HG03558 (cell line): ENCODE measurements around the gene MAFB.

Experiments used
- ATAC-seq: cut with Tn5 transposase; IDR thresholded peaks from one replicate; pipeline ENCODE4 v1.9.1; 2021; ENCODE audit warnings: moderate number of reproducible peaks; ENCODE audit not compliant: unreplicated experiment; ENCODE audit errors: extremely low read depth

MAFB gene

DNA sequence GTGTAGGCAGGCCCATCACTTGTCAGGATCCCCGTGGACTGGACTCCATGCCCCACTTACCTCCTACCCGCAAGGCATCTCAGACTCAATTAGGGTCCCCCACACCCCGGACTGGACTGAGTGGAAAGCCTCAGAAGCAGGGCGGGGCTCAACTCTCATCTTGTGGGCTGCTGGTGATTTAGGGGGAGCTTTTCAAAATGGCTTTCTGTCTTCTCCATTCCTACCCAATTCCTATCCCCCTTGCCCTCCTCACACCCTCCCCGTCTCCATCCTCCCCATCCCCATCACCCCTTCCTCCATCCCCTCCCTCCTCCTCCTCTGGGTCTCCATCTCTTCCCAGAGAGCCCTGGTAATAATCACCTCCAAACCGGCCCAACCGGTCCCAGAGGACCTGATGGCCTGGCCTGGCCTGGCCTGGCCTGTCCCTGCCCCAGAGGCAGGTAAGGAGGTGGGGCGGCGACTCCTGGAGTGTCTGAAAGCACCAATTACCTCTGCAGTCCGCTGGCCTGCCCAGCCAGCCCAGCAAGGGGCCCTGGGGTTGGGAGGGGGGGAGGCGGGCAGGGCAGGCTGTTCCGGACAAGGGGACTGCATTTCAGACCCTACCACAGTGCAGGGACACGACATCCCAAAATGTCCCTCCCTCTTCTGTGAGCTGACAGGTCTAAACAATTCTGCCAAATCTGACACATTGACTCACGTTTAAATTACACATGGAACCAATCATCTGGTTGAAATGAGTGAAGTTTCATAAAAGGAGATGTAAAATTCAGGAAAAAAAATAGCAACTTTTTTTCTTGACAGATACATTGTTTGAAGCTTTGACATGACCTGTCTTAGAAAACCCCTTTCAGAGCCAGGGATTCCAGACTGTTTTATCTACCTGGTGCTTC lies 24.8 kb downstream of the MAFB start:
- ATAC-seq, result no peak

DNA sequence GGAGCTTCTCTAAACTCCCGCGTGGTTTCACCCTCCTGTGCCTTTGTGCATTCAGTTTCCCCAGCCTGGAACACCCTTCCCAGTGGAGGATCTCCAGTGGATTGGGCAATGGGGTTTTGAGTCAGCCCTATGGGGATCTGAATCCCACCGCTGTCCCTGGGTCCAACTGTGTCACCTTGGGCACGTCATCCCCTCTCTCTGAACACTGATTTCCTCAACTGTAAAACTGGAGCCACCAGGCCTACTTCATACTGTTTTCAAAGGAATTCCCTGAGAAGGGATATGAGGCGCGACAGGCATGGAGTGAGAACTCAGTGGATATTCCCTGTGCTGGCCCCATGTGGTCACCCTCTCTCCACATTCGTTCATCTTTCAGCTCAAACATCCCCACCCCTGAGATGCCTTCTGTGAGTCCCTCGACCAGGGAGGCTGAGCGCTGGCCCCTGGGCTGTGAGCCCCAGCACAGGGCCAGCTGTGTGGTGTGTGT lies 25.7 kb downstream of the MAFB start:
- no peak for ATAC-seq

DNA sequence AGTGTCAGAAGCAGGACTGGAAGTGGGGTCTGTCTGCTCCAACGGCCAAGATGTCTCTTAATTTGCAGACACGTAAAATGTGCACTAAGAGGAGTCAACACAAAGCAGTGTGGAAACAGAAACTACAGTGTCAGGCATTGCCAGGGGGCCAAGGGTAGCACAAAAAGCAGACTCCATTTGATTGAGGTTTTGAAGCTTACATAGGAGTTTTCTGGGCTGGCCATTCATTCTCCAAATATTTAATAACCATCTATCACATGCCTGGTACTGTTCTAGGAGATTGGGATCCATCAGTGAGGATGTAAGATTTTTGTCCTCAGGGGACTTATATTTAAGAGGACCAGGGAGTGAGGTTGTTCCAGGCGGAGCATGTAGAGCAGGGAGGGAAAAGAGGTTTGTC lies 29.5 kb downstream of the MAFB start:
- no peak for ATAC-seq

DNA sequence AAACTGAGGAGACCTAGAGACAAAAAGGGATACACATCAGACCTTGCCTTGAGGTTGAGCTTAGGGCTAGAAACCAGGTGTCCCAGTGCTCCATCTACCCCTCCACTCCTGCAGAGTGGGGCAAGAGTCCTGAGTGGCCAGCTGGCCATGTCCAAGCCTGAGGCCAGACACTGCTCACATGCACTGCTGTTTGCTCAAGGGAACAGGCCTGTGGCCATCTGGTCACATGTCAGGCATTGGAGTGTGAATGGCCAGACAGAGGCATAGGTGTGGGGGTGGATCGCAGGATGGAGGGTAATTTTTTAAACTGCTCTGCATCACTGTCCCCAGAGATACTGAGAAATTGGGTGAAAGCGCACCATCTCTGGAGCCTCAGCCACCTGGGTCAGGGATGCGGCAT lies 30.5 kb downstream of the MAFB start:
- no peak for ATAC-seq

DNA sequence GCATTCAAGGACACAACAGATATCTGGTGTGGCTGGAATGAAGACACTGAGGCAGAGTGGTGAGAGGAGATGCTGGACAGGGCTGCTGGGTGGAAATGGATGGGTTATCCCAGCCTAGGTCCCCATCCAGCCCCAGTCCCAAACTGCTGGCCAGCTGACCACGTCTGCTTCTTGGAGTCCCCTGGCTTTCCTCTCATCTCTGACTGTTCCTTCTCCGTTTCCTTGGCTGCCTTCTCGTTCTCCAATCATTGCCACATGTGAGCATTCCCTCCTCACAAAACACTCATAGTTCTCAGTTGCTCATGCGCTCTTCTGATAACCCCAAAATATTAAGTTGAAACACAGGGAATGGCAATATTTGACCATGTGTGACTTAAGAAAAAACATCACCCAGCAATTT lies 31.5 kb downstream of the MAFB start:
- ATAC-seq, result no peak

DNA sequence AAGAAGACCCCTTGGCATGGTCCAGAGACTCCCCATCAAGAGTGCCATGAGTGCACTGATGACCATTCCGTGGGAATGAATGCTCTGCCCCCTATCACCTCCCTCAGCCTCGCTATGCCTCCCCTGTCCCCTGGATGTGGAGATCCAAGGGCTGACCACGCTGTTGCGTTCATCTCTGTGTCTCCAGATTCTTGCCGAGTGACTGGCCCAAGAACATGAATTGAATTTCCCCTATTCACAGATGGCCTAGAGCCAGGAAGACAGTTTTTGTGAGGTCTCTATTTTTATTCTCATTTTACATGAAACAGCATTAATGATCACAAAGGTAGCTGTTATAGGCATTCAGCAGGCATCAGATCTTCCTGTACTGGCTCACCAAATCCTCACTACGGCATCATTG lies 33.6 kb downstream of the MAFB start:
- no peak for ATAC-seq

DNA sequence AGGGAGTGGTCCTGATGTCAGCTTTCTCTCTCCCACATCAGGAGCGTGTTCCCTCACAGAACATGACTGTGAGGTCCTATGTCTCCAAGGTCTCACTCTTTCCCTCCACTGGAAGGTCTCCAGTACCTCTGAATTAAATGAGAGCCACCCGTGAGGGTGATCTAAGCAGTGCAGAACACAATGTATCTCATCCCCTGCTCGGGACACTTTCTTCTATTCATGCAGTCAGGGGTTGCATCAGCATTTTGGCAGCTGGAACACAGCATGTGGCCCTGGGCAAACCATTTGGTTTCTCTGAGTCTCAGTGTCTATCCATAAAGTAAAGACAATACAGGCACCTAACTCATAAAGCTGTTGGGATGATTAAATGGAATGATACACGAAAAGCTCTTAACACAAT lies 34.2 kb downstream of the MAFB start:
- ATAC-seq, result no peak

DNA sequence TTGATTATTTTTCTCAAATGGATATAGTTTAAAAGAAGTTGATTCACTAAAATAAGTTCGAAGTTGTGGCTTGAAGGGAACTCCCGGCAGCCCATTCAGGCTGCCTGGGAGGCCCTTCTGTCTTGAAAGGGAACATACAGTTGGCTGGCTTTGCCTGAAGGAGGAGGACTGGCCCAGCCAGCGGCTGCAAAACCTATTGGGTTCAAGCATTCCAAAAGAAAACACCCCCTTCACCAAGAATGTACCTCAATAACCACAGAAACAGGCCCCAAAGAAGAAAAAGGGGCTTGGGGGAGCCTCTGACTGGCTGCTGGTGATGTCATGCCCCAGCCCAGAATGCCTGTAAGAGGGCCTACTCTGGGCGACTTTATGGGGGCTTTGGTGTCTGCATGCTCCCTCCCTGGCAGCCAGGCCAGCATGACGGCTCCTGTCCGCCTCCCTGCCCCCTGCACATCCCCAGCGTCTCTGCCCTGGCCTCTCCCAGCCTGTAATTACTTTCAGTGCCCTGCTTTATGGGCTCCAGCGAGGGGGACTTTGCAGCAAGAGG lies 36.5 kb downstream of the MAFB start:
- ATAC-seq, result no peak

DNA sequence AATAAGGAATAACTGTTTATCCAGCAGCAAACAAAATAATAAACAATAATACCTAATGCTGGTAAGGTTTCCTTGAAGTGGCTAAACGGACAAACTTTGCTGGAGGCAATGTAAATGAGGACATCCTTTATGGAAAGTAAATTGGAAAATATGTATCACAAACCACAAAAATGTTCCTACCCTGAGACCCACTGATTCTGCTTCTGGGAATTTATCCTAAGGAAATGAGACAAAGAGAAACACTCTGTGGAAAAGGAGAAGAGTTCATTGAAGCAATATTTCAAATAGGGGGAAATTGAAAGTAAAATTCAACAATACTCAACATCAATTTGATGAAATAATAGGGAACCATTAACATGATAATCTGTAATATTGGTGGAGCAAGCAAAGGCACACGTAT lies 37.9 kb downstream of the MAFB start:
- no peak for ATAC-seq

DNA sequence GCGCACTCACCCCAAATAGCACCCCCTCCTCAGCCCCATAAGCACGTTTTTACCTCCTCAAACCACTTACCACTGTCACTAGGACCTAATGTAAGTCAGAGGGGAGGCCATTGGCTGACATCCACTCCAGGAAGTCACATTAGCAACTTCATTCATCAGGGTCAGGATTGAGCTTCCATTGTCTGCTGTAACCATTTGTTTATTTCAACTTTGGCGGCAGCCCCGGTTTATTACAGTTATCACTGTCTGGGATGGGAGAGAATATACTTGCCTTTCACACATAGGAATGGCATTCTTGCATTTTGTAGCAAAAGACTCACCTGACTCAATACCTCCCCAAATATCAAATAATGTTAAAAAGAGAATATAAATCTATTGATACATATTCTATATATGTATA lies 38.3 kb downstream of the MAFB start:
- no peak for ATAC-seq

DNA sequence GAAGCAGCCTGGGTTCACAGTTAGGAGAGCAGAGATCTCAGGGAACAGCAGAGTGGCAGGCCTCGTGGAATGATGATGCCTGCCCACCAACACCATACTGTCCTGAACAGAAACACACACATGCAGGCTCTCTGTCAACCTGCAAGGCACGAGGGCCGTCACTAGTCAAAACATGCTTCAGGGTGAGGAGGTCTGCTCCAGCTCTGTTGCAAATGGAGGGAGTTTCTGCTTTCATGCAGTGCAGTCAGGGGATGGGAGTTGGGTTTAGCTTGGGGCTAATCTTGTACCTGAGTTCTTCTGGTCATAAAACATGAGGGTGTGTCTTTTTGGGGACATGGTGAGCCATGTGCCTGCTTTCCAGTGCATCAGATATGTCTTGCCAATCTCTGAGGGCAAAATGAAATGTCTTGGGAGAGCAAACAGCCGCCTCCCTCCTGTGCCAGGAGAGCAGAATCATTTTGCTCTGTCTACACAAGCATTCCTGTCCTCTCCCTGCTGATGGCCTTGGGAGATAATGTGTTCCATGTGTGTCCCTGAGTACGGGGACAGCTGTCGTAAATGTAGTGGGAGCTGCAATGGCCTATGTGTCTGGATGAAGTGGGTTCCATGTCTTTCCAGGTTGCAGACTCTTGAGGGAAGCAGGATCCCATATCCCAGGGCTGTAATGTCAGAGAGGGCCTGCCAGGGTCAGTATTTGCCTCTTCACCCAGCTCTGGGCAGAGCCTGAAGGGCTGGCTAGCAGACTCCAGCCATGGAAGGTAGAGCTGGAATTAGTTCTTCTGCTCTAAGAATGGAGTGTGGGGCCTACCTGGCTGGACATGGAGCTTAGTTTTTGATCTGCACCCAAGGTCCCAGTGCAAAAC lies 40.6 kb downstream of the MAFB start:
- no peak for ATAC-seq

DNA sequence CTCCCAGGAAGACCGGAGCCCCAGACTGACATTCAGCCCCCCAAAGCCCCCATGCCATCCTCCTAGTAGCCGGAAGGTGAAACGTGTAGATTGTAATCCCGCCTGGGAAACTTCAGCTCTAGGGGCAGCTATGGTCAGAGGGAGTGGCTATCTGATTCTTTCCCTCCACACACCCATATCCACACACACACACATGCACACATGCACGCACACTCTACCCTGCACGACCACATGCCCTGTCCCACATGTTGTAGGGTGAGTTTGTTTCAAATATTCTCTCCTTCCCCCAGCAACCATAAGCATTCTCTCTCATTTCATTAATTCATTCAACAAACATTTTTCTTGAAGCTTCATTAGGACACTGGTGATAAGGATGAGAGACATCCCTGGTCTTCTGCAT lies 42.2 kb downstream of the MAFB start:
- no peak for ATAC-seq

DNA sequence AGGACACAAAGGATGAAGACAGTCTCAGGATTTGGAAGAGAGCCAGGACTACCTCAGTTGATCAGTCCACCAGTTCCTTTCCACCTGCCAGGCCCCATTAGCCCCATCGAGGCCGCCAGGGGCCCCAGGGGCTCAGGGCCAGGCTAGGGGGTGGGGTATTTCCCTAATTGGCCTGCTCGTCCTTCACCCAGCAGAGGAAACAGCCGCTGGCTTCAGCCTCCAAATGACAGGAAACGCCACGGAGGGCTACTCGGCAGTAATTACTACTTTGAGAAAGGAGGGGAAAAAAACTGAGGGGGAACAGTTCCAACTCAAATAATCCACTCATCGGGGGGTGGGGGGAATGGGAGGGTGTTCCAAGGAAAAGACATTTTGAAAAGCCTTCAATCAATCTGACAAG lies 42.7 kb downstream of the MAFB start:
- ATAC-seq, result no peak

DNA sequence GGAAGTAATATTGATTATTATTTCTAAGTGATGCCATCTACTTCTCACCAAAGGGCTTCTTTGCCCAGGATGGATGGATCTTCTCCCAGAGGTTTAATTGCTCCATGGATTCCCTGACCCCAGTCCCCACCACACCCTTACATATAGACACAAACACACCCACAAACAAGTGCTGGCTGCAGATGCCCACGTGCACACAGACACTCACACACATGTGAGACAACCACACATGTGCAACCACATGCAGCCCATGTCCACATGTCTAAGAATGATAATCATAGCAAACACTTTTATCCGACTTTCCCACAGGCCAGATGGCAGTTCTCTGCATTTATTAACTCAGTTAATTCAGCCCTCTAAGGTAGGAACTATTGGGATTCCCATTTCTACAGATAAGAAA lies 44.2 kb downstream of the MAFB start:
- ATAC-seq, result no peak

DNA sequence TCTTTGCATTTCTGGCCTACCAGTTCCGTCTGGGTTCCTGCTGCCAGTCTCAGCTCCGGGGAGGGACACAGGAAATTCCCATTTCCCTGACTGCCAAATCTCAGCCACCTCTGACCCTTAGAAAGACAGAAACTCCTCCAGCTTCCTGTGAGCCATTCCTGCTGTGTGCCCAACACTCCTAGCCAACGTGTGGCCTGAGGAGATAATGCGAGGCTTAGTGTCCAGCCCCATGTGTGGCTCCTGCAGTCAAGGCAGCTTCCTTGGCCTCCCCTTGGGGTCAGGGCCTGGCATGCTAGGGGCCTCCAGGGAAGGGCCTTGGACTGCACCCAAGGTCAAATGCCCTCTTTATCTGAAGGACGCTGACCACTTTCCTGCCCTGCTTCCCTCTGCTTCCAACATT lies 45.1 kb downstream of the MAFB start:
- ATAC-seq, result no peak

DNA sequence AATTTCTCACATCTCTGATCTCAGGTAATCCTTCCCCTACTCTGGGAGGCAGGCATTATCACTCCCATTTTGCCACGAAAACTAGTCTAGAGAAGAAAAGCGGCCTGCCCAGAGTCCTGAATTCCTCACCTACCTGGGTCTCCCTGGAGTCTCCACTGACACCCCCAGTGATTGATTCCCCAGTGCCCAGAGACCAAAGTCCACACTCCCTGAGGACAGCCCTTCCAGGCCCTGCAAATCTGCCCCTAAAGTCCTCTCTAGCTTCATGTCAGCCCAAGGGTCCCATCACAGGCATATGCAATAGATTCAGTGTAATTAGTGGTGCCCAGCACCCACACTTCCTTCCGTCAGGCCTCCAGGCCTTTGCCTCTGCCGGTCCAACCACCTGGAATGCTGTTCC lies 47.2 kb downstream of the MAFB start:
- ATAC-seq, result no peak

DNA sequence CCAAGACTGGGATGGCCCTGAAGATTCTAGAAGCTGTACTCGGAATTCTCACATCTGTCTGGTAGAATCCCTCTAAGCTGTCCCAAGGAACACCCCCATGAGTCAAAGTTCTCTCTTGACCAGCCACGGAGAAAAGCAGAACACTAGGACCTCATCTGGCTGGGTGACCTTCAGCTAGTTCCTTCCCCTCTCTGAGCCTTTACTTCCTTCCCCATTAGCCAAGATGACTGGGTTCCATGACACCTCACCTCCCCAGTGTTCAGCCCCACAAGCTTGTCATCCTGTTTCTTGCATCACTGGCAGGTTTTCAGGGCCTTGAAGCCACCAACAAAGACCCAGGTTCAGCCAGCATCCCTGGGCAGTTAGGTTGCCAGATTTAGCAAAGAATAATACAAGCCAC lies 47.8 kb downstream of the MAFB start:
- ATAC-seq, result no peak

DNA sequence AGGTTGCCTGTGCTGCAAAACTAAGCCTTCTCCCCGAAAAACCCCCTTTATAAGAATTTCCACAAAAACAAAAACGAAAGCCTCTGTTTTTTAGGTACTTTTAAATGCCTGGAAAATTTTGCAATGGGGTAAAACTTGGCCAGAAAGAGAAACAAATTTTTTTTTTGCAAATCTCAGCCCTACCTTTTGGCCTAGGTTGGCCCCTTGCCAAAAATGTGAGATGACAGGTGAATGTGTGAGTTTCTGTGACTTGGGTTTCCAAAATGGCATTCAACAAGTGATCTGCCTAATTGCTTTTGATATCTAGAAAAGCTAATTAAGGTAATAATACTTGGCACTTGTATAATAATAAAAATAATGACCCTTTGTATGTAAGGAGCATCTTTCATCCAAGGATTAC lies 48.4 kb downstream of the MAFB start:
- no peak for ATAC-seq

DNA sequence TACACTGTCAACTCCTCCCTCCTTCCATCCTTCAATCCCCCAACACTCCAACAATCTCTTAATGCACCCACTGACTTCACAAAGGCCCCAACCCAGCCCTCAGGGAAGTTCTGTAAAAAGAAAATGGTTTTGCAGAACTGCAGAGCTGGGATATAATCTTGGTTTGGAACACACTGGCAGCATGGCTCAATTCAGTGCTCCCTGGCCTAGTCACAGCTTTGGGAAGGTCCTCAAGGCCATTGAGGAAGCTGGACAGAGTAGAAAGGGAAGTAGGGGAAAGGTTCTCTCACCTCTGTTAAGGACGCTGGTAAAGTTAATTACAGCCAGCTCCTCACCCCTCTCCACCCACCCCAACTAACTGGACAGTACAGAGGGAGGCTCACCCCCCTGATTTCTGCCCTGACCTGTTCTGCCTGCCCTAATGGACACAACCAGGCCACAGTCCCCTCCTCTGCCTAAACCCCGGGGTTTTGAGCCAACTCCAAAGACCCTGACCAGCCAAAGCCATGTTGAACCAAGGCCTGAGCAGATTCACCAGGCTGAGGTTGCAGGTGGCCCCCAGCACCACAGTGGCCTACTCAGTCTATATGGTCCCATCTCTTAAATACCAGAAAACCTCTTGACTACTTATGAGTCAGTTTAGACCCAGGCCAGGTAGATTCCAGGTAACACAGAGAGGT lies 49.2 kb downstream of the MAFB start:
- no peak for ATAC-seq

DNA sequence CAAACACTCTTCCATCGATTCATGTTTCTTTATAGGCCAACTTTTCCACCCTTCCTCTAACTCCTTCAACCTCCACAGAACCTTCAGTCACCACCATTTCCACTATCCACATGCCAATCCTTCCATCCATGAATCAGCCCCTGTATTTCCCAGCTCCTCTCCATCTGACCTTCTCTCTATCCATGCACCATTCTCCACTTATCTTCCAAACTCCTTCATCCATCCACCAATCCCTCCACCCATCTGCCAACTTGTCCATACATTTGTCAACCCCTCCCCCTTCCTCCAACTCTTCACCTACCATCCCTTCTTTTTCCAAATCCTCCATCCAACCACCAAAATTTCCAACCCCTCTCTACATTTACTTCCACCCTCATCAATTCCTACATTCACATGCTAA lies 49.9 kb downstream of the MAFB start:
- ATAC-seq, result no peak

DNA sequence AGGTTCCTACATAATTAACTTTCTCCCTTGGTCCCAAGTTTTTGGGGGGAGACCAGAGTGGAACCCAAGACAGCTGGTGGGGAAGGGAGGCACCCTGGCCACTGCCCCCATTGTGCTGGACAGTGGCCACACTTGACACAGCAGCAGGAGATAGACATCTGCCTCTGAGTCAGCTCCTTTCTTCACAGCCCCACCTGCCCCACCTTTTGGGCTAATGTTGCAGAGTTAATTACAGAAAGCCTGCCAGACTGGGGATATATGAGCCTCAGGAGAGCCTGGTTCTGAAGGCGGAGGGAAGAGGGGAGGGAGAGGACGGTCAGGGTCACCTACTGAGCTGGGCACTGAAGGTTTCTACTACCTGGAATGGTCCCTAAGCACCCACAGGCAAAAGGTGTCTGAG lies 50.6 kb downstream of the MAFB start:
- no peak for ATAC-seq
